Central memory CD4-positive, alpha-beta T cell (primary cell): ENCODE measurements around the gene TECTA.

Experiments
- DNase-seq: peaks from one replicate; pipeline ENCODE4 v3.0.0; 2022

The TECTA gene

GRCh38 chr11:121194731-121195596, 93.9 kb downstream of the TECTA start:
- DNase-seq = peak; percentile 41

- no peak for DNase-seq
These were observed 97.4 kb downstream of the TECTA start for GRCh38 chr11:121198491-121198890.

- DNase-seq = no peak
These were observed 98.5 kb downstream of the TECTA start for GRCh38 chr11:121199516-121199915.

GRCh38 chr11:121206810-121207209, 105.8 kb downstream of the TECTA start:
- DNase-seq = no peak

GRCh38 chr11:121207485-121208115, 106.6 kb downstream of the TECTA start:
- DNase-seq = no peak

GRCh38 chr11:121210445-121211080, 109.5 kb downstream of the TECTA start:
- no peak for DNase-seq

GRCh38 chr11:121211626-121212025, 110.6 kb downstream of the TECTA start:
- DNase-seq = no peak

- no peak for DNase-seq
These were observed 111.7 kb downstream of the TECTA start for GRCh38 chr11:121212536-121213361.

- DNase-seq = no peak
These were observed 112.4 kb downstream of the TECTA start for GRCh38 chr11:121213362-121213893.

- DNase-seq = no peak
These were observed 113.8 kb downstream of the TECTA start for GRCh38 chr11:121214861-121215260.

- no peak for DNase-seq
These were observed 120.6 kb downstream of the TECTA start for GRCh38 chr11:121221496-121222200.

- no peak for DNase-seq
These were observed 122.1 kb downstream of the TECTA start for GRCh38 chr11:121223161-121223560.

- no peak for DNase-seq
These were observed 124.3 kb downstream of the TECTA start for GRCh38 chr11:121225382-121225781.

- no peak for DNase-seq
These were observed 125.6 kb downstream of the TECTA start for GRCh38 chr11:121226415-121227263.

- DNase-seq = no peak
These were observed 127.8 kb downstream of the TECTA start for GRCh38 chr11:121228851-121229250.

- no peak for DNase-seq
These were observed 128.6 kb downstream of the TECTA start for GRCh38 chr11:121229495-121230215.

GRCh38 chr11:121231576-121232278, 130.7 kb downstream of the TECTA start:
- DNase-seq = no peak

- DNase-seq = no peak
These were observed 134.0 kb downstream of the TECTA start for GRCh38 chr11:121235057-121235456.
